ENCODE results near the gene OLFML2A.

GRCh38 chr9:124810663-124811355 lies 33.9 kb downstream of the OLFML2A start:
- TF ChIP-seq CTCF (IDR thresholded peaks at IDR 0.05; ENCODE audit: poor library complexity, severe bottlenecking) (no peak), EZH2 (IDR thresholded peaks at IDR 0.05; ENCODE audit: borderline replicate concordance, insufficient read depth, low read length, poor library complexity, severe bottlenecking) (no peak)

Data from neural cell (in vitro differentiated cells).